ENCODE results near the gene USP7. TPM values are rescaled to one million over a fixed set of nuclear protein-coding genes. Genes with fewer than 3 reads are reported as not detected.

The USP7 gene
- total and polyA plus RNA-seq, 4 donors, result 13.7 to 85.6 (median 37.7) TPM

DNA sequence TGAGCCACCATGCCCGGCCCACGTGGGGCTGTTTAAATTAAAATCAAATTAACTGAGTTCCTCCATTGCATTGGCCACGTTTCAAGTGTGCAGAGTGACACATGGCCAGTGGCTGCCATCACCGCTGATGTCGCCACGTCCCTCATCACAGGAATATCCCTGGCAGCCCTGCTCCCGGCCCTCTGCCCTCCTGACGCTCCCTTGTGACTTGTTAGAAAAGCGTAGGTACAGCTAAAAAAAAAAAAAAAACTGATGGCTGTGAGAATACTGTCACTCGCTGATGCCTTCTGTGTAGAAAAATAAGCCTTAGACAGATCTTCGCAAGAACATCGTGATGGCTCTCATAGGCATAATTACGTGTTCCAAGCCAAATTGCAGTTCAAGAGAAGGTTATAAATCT is 116.6 kb downstream of the USP7 start:
- Histone ChIP-seq H3K9ac (ENCODE audit: low read depth in 1 of 2, low read length in 2 of 2) (no peak overlapping the region), H3K4me1 (ENCODE audit: control insufficient read depth in 4 of 4, insufficient read depth in 4 of 4, low read length in 3 of 4) (peaks cover 14 to 21% (median 20%) of the 10 kb centered on the region in 4 donors), H3K27ac (ENCODE audit: low read depth in 1 of 2, low read length in 2 of 2) (no peak overlapping the region), H3K27me3 (ENCODE audit: control insufficient read depth in 4 of 4, insufficient read depth in 4 of 4, low read length in 3 of 4) (no peaks in the 10 kb centered on the region), H3K36me3 (ENCODE audit: control insufficient read depth in 4 of 4, insufficient read depth in 3 of 4, low read depth in 1 of 4, low read length in 3 of 4) (peaks cover 5 to 22% (median 8%) of the 10 kb centered on the region in 4 donors), H3K9me3 (ENCODE audit: control insufficient read depth in 4 of 4, low read length in 3 of 4) (no peaks in the 10 kb centered on the region), H3K4me3 (ENCODE audit: low read depth in 1 of 3, low read length in 3 of 3) (no peak overlapping the region)
- WGBS, result 93% methylated on average over 13 of the region's 13 CpGs
- no peak for TF ChIP-seq SP1 (IDR thresholded peaks at IDR 0.05)
- TF ChIP-seq TAF1 (conservative IDR thresholded peaks at IDR 0.05), result no peak
- TF ChIP-seq JUND (IDR thresholded peaks at IDR 0.05), result no peak
- TF ChIP-seq NR2F2 (IDR thresholded peaks at IDR 0.05), result no peak
- TF ChIP-seq, protein P1, sequence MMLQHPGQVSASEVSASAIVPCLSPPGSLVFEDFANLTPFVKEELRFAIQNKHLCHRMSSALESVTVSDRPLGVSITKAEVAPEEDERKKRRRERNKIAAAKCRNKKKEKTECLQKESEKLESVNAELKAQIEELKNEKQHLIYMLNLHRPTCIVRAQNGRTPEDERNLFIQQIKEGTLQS (IDR thresholded peaks at IDR 0.05), result no peak
- no peak for TF ChIP-seq HNF4A (conservative IDR thresholded peaks at IDR 0.05)
- no peak for TF ChIP-seq RXRA (IDR thresholded peaks at IDR 0.05)
- TF ChIP-seq, protein P2, sequence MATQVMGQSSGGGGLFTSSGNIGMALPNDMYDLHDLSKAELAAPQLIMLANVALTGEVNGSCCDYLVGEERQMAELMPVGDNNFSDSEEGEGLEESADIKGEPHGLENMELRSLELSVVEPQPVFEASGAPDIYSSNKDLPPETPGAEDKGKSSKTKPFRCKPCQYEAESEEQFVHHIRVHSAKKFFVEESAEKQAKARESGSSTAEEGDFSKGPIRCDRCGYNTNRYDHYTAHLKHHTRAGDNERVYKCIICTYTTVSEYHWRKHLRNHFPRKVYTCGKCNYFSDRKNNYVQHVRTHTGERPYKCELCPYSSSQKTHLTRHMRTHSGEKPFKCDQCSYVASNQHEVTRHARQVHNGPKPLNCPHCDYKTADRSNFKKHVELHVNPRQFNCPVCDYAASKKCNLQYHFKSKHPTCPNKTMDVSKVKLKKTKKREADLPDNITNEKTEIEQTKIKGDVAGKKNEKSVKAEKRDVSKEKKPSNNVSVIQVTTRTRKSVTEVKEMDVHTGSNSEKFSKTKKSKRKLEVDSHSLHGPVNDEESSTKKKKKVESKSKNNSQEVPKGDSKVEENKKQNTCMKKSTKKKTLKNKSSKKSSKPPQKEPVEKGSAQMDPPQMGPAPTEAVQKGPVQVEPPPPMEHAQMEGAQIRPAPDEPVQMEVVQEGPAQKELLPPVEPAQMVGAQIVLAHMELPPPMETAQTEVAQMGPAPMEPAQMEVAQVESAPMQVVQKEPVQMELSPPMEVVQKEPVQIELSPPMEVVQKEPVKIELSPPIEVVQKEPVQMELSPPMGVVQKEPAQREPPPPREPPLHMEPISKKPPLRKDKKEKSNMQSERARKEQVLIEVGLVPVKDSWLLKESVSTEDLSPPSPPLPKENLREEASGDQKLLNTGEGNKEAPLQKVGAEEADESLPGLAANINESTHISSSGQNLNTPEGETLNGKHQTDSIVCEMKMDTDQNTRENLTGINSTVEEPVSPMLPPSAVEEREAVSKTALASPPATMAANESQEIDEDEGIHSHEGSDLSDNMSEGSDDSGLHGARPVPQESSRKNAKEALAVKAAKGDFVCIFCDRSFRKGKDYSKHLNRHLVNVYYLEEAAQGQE (IDR thresholded peaks at IDR 0.05), result no peak
- no peak for TF ChIP-seq YY1 (IDR thresholded peaks at IDR 0.05)
- TF ChIP-seq, protein P3, sequence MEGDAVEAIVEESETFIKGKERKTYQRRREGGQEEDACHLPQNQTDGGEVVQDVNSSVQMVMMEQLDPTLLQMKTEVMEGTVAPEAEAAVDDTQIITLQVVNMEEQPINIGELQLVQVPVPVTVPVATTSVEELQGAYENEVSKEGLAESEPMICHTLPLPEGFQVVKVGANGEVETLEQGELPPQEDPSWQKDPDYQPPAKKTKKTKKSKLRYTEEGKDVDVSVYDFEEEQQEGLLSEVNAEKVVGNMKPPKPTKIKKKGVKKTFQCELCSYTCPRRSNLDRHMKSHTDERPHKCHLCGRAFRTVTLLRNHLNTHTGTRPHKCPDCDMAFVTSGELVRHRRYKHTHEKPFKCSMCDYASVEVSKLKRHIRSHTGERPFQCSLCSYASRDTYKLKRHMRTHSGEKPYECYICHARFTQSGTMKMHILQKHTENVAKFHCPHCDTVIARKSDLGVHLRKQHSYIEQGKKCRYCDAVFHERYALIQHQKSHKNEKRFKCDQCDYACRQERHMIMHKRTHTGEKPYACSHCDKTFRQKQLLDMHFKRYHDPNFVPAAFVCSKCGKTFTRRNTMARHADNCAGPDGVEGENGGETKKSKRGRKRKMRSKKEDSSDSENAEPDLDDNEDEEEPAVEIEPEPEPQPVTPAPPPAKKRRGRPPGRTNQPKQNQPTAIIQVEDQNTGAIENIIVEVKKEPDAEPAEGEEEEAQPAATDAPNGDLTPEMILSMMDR (IDR thresholded peaks at IDR 0.05; ENCODE audit: low read depth, low read length, missing input control), result no peak
- no peak for TF ChIP-seq FOXA2 (IDR thresholded peaks at IDR 0.05)
- no peak for TF ChIP-seq MAX (IDR thresholded peaks at IDR 0.05)
- TF ChIP-seq, protein P4, sequence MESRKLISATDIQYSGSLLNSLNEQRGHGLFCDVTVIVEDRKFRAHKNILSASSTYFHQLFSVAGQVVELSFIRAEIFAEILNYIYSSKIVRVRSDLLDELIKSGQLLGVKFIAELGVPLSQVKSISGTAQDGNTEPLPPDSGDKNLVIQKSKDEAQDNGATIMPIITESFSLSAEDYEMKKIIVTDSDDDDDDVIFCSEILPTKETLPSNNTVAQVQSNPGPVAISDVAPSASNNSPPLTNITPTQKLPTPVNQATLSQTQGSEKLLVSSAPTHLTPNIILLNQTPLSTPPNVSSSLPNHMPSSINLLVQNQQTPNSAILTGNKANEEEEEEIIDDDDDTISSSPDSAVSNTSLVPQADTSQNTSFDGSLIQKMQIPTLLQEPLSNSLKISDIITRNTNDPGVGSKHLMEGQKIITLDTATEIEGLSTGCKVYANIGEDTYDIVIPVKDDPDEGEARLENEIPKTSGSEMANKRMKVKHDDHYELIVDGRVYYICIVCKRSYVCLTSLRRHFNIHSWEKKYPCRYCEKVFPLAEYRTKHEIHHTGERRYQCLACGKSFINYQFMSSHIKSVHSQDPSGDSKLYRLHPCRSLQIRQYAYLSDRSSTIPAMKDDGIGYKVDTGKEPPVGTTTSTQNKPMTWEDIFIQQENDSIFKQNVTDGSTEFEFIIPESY (IDR thresholded peaks at IDR 0.05), result no peak
- no peak for TF ChIP-seq HNF4G (IDR thresholded peaks at IDR 0.05)
- DNase-seq (ENCODE audit: low spot score), result no peak

DNA sequence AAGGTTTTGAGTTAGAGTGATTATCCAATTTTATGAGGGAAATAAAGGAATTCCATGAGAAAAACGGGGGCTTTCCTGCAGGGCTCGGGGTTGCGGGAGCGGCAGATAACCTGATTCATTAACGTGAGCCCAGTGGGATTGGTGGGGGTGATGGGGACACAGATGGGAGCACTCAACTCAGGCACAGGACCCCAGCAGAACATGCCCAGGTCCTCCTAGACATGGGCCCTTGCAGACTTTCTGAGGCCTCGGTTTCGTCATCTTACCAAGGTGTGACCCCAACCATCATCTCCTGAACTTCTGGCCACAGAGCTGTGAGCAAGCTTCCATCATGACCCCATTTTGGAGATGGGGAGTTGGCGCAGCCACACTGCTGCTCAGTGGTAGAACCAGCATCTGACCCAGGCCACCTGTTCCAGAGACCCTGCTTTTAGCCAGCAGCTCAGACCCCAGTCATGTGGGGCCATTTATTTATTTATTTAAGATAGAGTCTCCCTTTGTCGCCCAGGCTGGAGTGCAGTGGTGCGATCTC is 117.2 kb downstream of the USP7 start:
- no peak overlapping the region for H3K27ac ChIP-seq (ENCODE audit: low read depth in 1 of 2, low read length in 2 of 2)
- peaks cover 5 to 22% (median 7%) of the 10 kb centered on the region in 4 donors for H3K36me3 ChIP-seq (ENCODE audit: control insufficient read depth in 4 of 4, insufficient read depth in 3 of 4, low read depth in 1 of 4, low read length in 3 of 4)
- peaks cover 11 to 20% (median 17%) of the 10 kb centered on the region in 4 donors for H3K4me1 ChIP-seq (ENCODE audit: control insufficient read depth in 4 of 4, insufficient read depth in 4 of 4, low read length in 3 of 4)
- H3K27me3 ChIP-seq (ENCODE audit: control insufficient read depth in 4 of 4, insufficient read depth in 4 of 4, low read length in 3 of 4), result no peaks in the 10 kb centered on the region
- no peaks in the 10 kb centered on the region for H3K9me3 ChIP-seq (ENCODE audit: control insufficient read depth in 4 of 4, low read length in 3 of 4)
- H3K9ac ChIP-seq (ENCODE audit: low read depth in 1 of 2, low read length in 2 of 2), result no peak overlapping the region
- no peak for DNase-seq (ENCODE audit: low spot score)
- 89% methylated on average over 10 of the region's 10 CpGs for WGBS
- H3K4me3 ChIP-seq (ENCODE audit: low read depth in 1 of 3, low read length in 3 of 3), result no peak overlapping the region
- TF ChIP-seq, protein P3 (IDR thresholded peaks at IDR 0.05; ENCODE audit: low read depth, low read length, missing input control), result no peak
- TF ChIP-seq MAX (IDR thresholded peaks at IDR 0.05), result no peak
- TF ChIP-seq RAD21 (IDR thresholded peaks at IDR 0.05), result no peak
- TF ChIP-seq, protein P4 (IDR thresholded peaks at IDR 0.05), result no peak
- TF ChIP-seq EGR1 (IDR thresholded peaks at IDR 0.05; ENCODE audit: low read depth in 2 of 2), result no peak
